HG02852 (cell line): ENCODE data around the gene PRKAB1.

Source experiments
- ATAC-seq: cut with Tn5 transposase; IDR thresholded peaks from one replicate; pipeline ENCODE4 v1.9.1; 2021; ENCODE audit warnings: mild to moderate bottlenecking, moderate library complexity; ENCODE audit not compliant: unreplicated experiment

PRKAB1 gene

GRCh38 chr12:119710965-119711551 is 43.1 kb downstream of the PRKAB1 start:
- no peak for ATAC-seq

DNA sequence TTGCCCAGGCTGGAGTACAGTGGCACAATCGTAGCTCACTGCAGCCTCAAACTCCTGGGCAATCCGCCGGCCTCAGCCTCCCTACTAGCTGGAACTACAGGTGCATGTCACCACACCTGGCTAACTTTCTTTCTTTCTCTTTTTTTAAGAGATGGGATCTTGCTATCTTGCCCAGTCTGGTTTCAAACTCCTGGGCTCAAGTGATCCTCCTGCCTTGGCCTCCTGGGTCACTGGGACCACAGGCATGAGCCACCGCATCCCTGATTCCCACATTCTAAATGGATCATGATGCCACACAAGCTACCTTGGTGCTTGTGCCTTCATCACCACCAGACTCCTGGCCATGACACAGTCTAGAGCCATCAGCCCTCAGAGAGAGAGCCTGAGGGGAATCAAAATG is 43.8 kb downstream of the PRKAB1 start:
- no peak for ATAC-seq

GRCh38 chr12:119712721-119713120 is 44.8 kb downstream of the PRKAB1 start:
- ATAC-seq, result no peak

- ATAC-seq, result no peak
Observed at GRCh38 chr12:119713551-119714031, 45.7 kb downstream of the PRKAB1 start.

GRCh38 chr12:119714614-119715267 is 46.8 kb downstream of the PRKAB1 start:
- no peak for ATAC-seq

DNA sequence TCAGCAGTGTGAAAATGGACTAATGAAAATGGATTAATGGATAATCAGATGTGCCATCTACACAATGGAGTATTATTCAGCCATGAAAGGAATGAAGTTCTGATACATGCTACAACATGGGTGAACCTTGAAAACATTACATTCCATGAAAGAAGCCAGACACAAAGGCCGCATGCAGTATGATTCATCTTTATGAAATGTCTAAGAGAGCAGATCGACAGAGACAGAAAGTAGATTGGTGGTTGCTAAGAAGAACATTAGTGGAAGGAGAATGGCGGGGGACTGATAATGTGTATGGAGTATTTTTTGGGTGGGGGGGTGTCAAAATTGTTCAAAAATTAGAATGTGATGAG is 47.3 kb downstream of the PRKAB1 start:
- ATAC-seq, result no peak

- ATAC-seq, result no peak
Observed at GRCh38 chr12:119718141-119718540, 50.2 kb downstream of the PRKAB1 start.

DNA sequence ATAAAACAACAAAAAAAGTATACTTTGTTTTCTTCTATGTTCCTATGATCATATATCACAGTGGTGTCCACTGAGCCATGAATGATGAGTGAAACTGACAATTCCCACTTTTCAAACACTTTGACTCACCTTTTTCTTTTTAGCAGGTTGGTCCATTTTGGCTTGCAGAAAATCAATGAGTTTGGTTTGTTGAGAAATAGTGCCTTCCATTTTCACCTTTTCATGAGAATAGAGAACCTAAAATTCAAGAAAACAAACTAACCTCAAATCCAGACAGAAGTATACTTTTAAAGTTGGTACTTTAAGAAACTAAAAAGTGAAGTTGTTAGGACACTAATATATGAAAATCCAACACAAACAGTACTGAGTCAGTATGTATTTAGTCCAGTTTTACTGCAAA is 52.4 kb downstream of the PRKAB1 start:
- no peak for ATAC-seq

DNA sequence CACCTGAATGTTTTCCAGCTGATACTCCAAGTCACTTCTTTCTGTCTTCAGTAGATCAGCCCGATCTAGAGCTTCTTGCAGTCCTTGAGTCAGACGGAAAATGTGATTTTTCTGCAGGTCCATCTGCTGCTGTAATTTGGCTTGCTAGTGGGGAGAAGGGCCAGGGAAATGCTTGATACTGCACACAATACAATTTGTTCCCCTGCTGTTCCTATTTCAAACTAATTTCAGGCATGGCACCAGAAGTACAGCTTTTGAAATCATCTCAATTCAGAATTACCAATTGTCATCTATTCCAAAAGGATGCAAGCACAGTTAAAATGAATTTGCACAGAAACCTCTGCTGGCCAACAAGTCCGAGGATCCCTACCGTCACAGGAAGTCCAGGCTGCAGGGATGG is 53.4 kb downstream of the PRKAB1 start:
- no peak for ATAC-seq

DNA sequence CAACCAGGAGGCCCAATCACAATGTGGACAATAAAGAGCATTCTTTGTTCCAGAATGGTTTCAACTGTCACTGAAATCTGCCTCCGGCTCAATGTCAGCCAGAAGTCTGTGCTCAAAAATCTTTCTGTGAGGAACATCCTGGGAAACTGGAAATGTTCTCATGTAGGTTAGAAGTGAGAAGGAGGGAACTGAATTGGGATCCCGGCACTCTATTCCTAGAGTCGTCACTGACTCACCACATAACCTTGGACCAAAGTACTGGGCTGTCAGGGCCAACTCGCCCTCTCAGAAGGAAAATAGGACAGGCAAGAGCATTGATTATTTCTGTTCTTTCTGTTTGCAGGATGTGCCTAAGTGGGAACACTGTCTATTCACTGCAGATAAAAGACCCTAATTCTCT is 57.6 kb downstream of the PRKAB1 start:
- no peak for ATAC-seq

- no peak for ATAC-seq
Observed at GRCh38 chr12:119727600-119728443, 59.9 kb downstream of the PRKAB1 start.

- no peak for ATAC-seq
Observed at GRCh38 chr12:119728444-119728745, 60.5 kb downstream of the PRKAB1 start.

GRCh38 chr12:119729871-119730270 is 61.9 kb downstream of the PRKAB1 start:
- no peak for ATAC-seq

DNA sequence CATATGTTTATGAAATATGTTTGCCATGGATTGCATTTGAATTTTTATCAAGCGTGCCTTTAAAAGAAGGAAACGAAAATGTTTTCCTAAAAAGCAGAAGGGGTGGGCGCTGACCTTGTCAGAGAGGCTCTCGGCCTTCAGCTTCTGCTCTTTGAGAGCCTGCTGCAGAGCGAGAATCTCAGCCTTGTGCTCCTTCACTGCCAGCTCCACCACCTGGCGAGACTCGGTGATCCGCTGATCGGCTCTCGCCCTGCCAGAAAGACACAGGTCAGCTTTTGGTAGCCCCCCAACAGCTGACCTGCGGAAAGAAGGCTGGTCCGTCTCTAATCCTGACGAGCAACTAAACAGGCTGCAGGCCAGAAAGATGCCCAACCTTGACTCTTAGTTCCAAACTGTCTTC is 62.4 kb downstream of the PRKAB1 start:
- ATAC-seq, result no peak
